Mesenchymal stem cell (in vitro differentiated cells and primary cell): Measurements from ENCODE around the gene ZNF185.

Experiments
- DNase-seq: peaks from one replicate; pipeline ENCODE4 v3.0.0-alpha.2; 2013
- H2AFZ ChIP-seq: one replicate; pipeline ENCODE4 v1.6.1; 2013; ENCODE audit warnings: low read depth, mild to moderate bottlenecking, control low read depth, inconsistent platforms, low read length, moderate library complexity
- H2AK5ac ChIP-seq: 2 replicates; pipeline ENCODE4 v1.6.1; 2013; ENCODE audit warnings: low read length, moderate library complexity, mild to moderate bottlenecking, inconsistent platforms; ENCODE audit not compliant: severe bottlenecking
- H2BK120ac ChIP-seq: one replicate; pipeline ENCODE4 v1.6.1; 2013; ENCODE audit warnings: low read depth, mild to moderate bottlenecking, inconsistent platforms, low read length, moderate library complexity
- H2BK12ac ChIP-seq, 2 experiments: one replicate each; pipeline ENCODE4 v1.6.1; 2013; ENCODE audit warnings: inconsistent platforms in 2 of 2, low read length in 2 of 2, mild to moderate bottlenecking in 2 of 2, moderate library complexity in 2 of 2, control low read depth in 1 of 2
- H2BK15ac ChIP-seq: one replicate; pipeline ENCODE4 v1.6.1; 2013; ENCODE audit warnings: mild to moderate bottlenecking, low read depth, inconsistent platforms; ENCODE audit not compliant: poor library complexity, severe bottlenecking
- H2BK5ac ChIP-seq: 2 replicates; pipeline ENCODE4 v1.6.1; 2013; ENCODE audit warnings: low read depth, mild to moderate bottlenecking, low read length, control low read depth, inconsistent platforms; ENCODE audit not compliant: poor library complexity, severe bottlenecking
- H3K14ac ChIP-seq, 2 experiments: one replicate each; pipeline ENCODE4 v1.6.1; 2013; ENCODE audit warnings: inconsistent platforms in 2 of 2, low read length in 2 of 2, control low read depth in 1 of 2, mild to moderate bottlenecking in 1 of 2, moderate library complexity in 1 of 2
- H3K18ac ChIP-seq, 2 experiments: one replicate each; pipeline ENCODE4 v1.6.1; 2013; ENCODE audit warnings: inconsistent platforms in 2 of 2, low read length in 2 of 2, control low read depth in 1 of 2, low read depth in 1 of 2, mild to moderate bottlenecking in 1 of 2
- H3K23ac ChIP-seq, 2 experiments: one replicate each; pipeline ENCODE4 v1.6.1; 2013; ENCODE audit warnings: inconsistent platforms in 2 of 2, low read length in 2 of 2, mild to moderate bottlenecking in 2 of 2, moderate library complexity in 2 of 2, control low read depth in 1 of 2
- H3K27ac ChIP-seq: 2 replicates; pipeline ENCODE4 v1.5.1; 2013; ENCODE audit warnings: mild to moderate bottlenecking, moderate library complexity, low read length, control low read depth, inconsistent platforms; ENCODE audit not compliant: poor library complexity, severe bottlenecking
- H3K27me3 ChIP-seq, 2 experiments: 2 replicates each; pipeline versions ENCODE4 v1.6.1 to v1.7.0; 2013; ENCODE audit warnings: low read length in 2 of 2, mild to moderate bottlenecking in 2 of 2, moderate library complexity in 2 of 2, control low read depth in 1 of 2, inconsistent platforms in 1 of 2; ENCODE audit not compliant: control insufficient read depth in 1 of 2, insufficient read depth in 1 of 2
- H3K36me3 ChIP-seq, 2 experiments: 2 replicates each; pipeline versions ENCODE4 v1.6.1 to v1.7.0; 2013; ENCODE audit warnings: low read length in 2 of 2, control low read depth in 1 of 2, inconsistent platforms in 1 of 2, low read depth in 1 of 2, mild to moderate bottlenecking in 1 of 2; ENCODE audit not compliant: insufficient read depth in 2 of 2, control insufficient read depth in 1 of 2
- H3K4ac ChIP-seq, 2 experiments: one replicate each; pipeline ENCODE4 v1.6.1; 2013; ENCODE audit warnings: inconsistent platforms in 2 of 2, low read length in 2 of 2, mild to moderate bottlenecking in 2 of 2, moderate library complexity in 2 of 2, control low read depth in 1 of 2, low read depth in 1 of 2
- H3K4me1 ChIP-seq: 2 replicates; pipeline ENCODE4 v1.6.1; 2013; ENCODE audit warnings: low read depth, low read length, control low read depth; ENCODE audit not compliant: control insufficient read depth, insufficient read depth
- H3K4me2 ChIP-seq: 2 replicates; pipeline ENCODE4 v1.6.1; 2013; ENCODE audit warnings: low read length, mild to moderate bottlenecking, inconsistent platforms; ENCODE audit not compliant: poor library complexity, severe bottlenecking
- H3K4me3 ChIP-seq, 2 experiments: 2 replicates each; pipeline versions ENCODE4 v1.5.1 to v1.7.0; 2013; ENCODE audit warnings: low read length in 2 of 2, mild to moderate bottlenecking in 2 of 2, control low read depth in 1 of 2, low read depth in 1 of 2; ENCODE audit not compliant: insufficient read depth in 1 of 2
- H3K79me1 ChIP-seq: replicated peaks from 2 replicates; pipeline ENCODE4 v1.6.1; 2013; ENCODE audit warnings: mild to moderate bottlenecking, control low read depth, low read length, inconsistent platforms; ENCODE audit not compliant: poor library complexity, severe bottlenecking
- H3K9ac ChIP-seq: 2 replicates; pipeline ENCODE4 v1.7.0; 2013; ENCODE audit warnings: mild to moderate bottlenecking, low read length, moderate library complexity
- H3K9me3 ChIP-seq: 2 replicates; pipeline ENCODE4 v1.7.0; 2013; ENCODE audit warnings: mild to moderate bottlenecking, low read length; ENCODE audit not compliant: control insufficient read depth
- H4K8ac ChIP-seq: one replicate; pipeline ENCODE4 v1.6.1; 2013; ENCODE audit warnings: inconsistent platforms, mild to moderate bottlenecking, low read length, moderate library complexity
- H4K91ac ChIP-seq: one replicate; pipeline ENCODE4 v1.6.1; 2013; ENCODE audit warnings: mild to moderate bottlenecking, low read length, inconsistent platforms
- WGBS: methylation state at CpG from one replicate; pipeline ENCODE4 v1.1.7; 2013; ENCODE audit warnings: mixed read lengths; 5-methylcytosine and 5-hydroxymethylcytosine counted together

ZNF185 gene

DNA sequence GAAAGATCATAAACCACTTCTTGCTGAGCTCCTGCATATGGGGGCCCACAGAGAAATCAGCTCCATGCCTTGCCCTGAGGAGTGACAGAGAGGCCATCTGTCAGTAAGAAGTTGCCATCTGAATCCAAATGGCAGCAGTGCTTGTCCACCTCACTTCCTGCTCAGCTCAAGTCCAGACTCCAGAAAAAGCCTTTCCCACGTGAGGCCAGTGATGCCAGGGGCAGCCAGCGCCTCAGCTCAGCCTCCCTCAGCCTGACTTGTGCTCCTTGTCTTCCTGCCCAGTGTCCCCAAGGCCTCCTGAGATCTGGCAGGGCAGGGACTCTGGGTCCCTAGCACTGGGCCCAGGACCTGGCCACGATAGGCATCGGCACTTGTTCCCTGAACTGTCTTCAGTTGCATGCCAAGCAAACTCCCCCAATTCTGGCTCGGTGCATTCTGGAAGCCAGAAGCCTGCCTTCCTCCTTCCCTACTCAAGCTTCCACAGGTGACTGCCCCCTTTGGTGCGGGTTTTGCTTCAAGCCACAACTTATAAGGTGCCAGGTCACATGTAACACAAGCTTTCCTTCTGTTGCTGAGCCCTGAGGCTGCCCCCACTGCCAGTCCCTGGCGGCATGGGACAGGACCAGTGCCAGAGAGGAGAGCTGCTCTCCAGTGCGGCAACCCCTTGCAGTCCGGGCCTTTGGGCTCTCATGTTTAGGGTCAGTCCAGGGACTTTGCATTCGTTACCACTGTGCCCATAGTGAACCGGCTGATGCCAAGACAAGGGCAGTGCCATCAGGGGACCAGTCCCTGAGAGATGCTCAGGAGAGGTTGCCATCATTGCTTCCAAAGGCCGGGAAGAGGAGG lies 2.2 kb downstream of the ZNF185 start:
- Histone ChIP-seq H3K18ac (no peak overlapping the region), H4K8ac (no peak overlapping the region), H3K9ac (no peak overlapping the region), H2BK12ac (no peak overlapping the region), H2AFZ (no peak overlapping the region), H3K27me3 (peaks cover 0 to 65% of the 10 kb centered on the region in 2 experiments), H3K4ac (no peak overlapping the region), H3K79me1 (peaks cover 5% of the 10 kb centered on the region), H3K14ac (peak overlapping the region in 1 of 2 experiments; percentile 59), H4K91ac (no peak overlapping the region), H2AK5ac (no peak overlapping the region), H3K36me3 (peaks cover 0 to 4% of the 10 kb centered on the region in 2 experiments), H2BK15ac (no peak overlapping the region), H3K4me1 (peaks cover 38% of the 10 kb centered on the region), H3K9me3 (no peaks in the 10 kb centered on the region), H3K4me3 (no peak overlapping the region), H3K27ac (no peak overlapping the region), H2BK120ac (no peak overlapping the region), H3K4me2 (no peak overlapping the region), H3K23ac (no peak overlapping the region), H2BK5ac (no peak overlapping the region)
- no peak for DNase-seq
- WGBS = 86% methylated on average over 12 of the region's 12 CpGs

DNA sequence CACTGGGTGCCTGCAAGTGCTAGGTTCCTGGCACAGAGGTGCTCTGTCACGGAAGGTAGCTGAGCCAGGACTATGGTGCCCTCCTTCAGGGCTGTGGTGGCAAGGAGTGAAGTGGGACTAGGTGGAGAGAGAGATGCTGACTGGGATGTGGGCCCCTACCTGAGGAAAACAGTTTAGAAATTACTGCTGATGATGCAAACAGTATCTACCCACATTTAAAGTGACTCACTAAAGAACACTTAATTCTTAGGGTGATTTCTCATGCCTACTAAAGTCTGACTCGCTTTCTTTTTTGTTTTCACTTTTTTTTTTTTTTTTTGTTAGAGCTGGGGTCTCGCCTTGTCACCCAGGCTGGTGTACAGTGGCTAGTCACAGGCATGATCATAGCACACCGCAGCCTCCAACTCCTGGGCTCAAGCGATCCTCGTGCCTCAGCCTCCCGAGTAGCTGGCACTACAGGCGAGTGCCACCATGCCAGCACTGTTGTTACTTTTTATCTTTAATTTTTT lies 3.1 kb downstream of the ZNF185 start:
- H3K9me3 ChIP-seq = no peaks in the 10 kb centered on the region
- H2BK5ac ChIP-seq = no peak overlapping the region
- H3K4me3 ChIP-seq = no peak overlapping the region
- H2BK15ac ChIP-seq = no peak overlapping the region
- no peak overlapping the region for H4K91ac ChIP-seq
- no peak overlapping the region for H2AK5ac ChIP-seq
- no peak overlapping the region for H3K4ac ChIP-seq
- 82% methylated on average over 2 of the region's 8 CpGs for WGBS
- no peak overlapping the region for H3K23ac ChIP-seq
- H3K27ac ChIP-seq = no peak overlapping the region
- H4K8ac ChIP-seq = no peak overlapping the region
- H2AFZ ChIP-seq = no peak overlapping the region
- no peak for DNase-seq
- peaks cover 0 to 58% of the 10 kb centered on the region in 2 experiments for H3K27me3 ChIP-seq
- H2BK120ac ChIP-seq = no peak overlapping the region
- no peak overlapping the region for H2BK12ac ChIP-seq
- no peak overlapping the region for H3K18ac ChIP-seq
- peaks cover 38% of the 10 kb centered on the region for H3K4me1 ChIP-seq
- peaks cover 0 to 4% of the 10 kb centered on the region in 2 experiments for H3K36me3 ChIP-seq
- no peak overlapping the region for H3K9ac ChIP-seq
- H3K14ac ChIP-seq = no peak overlapping the region
- H3K4me2 ChIP-seq = no peak overlapping the region
- peaks cover 5% of the 10 kb centered on the region for H3K79me1 ChIP-seq

DNA sequence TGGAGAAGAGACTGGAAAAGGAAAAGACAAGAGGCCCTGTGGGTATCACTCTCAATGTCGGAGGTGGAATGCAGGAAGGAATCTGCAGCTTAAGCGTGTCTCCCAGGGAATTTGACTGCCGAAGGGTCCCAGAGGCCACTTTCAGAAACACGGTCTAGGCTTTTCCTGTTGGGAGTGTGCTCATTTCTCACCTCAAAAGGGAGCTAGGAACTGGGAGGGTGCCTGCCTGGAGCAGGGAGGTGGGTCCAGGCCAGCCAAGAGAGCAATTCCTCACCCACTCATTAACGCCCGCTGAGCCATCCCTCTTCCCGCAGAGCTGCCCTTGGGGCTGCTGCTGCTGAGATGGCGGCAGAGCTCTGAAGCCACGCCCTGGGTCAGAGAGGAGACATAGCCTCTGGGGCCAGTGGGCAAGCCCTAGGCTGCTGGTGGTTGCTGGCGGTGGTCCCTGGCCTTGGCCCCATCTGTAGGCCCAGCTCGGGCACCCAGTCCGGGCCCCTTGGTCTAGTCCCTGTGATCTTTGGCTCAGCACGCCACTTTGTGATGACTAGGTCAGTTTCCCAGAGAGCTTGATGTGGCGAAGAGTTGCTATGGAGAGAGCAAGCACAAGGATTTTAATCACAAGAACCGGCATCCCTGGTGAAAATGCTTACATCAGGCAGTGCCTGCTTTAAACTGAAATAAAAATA lies 4.1 kb downstream of the ZNF185 start:
- Histone ChIP-seq H2BK12ac (no peak overlapping the region), H4K91ac (no peak overlapping the region), H3K23ac (no peak overlapping the region), H2AFZ (no peak overlapping the region), H2BK5ac (no peak overlapping the region), H3K4me3 (no peak overlapping the region), H3K9me3 (no peaks in the 10 kb centered on the region), H3K18ac (no peak overlapping the region), H3K14ac (no peak overlapping the region), H2BK15ac (no peak overlapping the region), H3K4me2 (peak overlapping the region; percentile 40), H3K4ac (no peak overlapping the region), H3K9ac (no peak overlapping the region), H3K27me3 (peaks cover 0 to 59% of the 10 kb centered on the region in 2 experiments), H3K27ac (no peak overlapping the region), H3K79me1 (peaks cover 5% of the 10 kb centered on the region), H4K8ac (peak overlapping the region; percentile 42), H2BK120ac (no peak overlapping the region), H3K4me1 (peaks cover 38% of the 10 kb centered on the region), H2AK5ac (no peak overlapping the region), H3K36me3 (peaks cover 0 to 4% of the 10 kb centered on the region in 2 experiments)
- 58% methylated on average over 10 of the region's 15 CpGs for WGBS
- DNase-seq = no peak

DNA sequence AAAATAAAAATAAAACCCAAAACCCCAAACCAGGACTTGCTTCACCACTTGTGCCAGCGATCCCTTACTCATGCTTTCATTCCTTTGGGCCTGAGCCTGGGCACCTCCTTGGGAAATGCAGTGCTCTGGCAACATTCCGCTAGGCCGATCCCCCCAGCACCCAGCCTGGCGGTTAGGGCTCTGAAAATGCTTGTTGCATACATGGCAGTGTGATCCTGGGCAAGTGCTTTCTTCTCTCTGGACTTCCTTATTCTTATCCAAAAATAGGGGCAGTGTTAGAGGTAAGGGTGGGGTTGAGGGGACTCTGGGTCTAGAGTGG lies 4.6 kb downstream of the ZNF185 start:
- H3K23ac ChIP-seq = no peak overlapping the region
- peaks cover 38% of the 10 kb centered on the region for H3K4me1 ChIP-seq
- H2BK15ac ChIP-seq = no peak overlapping the region
- no peak for DNase-seq
- no peaks in the 10 kb centered on the region for H3K9me3 ChIP-seq
- no peak overlapping the region for H3K4ac ChIP-seq
- H3K9ac ChIP-seq = no peak overlapping the region
- H3K18ac ChIP-seq = no peak overlapping the region
- H4K91ac ChIP-seq = no peak overlapping the region
- no peak overlapping the region for H3K4me3 ChIP-seq
- peaks cover 0 to 64% of the 10 kb centered on the region in 2 experiments for H3K27me3 ChIP-seq
- no peak overlapping the region for H4K8ac ChIP-seq
- no peak overlapping the region for H2BK5ac ChIP-seq
- H3K27ac ChIP-seq = no peak overlapping the region
- H3K4me2 ChIP-seq = no peak overlapping the region
- 92% methylated on average over 3 of the region's 4 CpGs for WGBS
- no peak overlapping the region for H3K14ac ChIP-seq
- no peak overlapping the region for H2AK5ac ChIP-seq
- H2BK12ac ChIP-seq = peak overlapping the region in 1 of 2 experiments; percentile 66
- no peak overlapping the region for H2BK120ac ChIP-seq
- peaks cover 5% of the 10 kb centered on the region for H3K79me1 ChIP-seq
- peaks cover 0 to 4% of the 10 kb centered on the region in 2 experiments for H3K36me3 ChIP-seq
- no peak overlapping the region for H2AFZ ChIP-seq
